GM12891 (cell line): ENCODE results near the gene SERTM1.

Experiments
- PAX5 ChIP-seq: IDR thresholded peaks from 2 replicates; pipeline ENCODE4 v1.6.1; 2011; ENCODE audit warnings: low read length, moderate library complexity, mild to moderate bottlenecking; ENCODE audit not compliant: insufficient read depth, severe bottlenecking
- POLR2A ChIP-seq: IDR thresholded peaks from 2 replicates; pipeline ENCODE4 v1.6.1; 2011; ENCODE audit warnings: low read depth, low read length, control low read depth
- POLR2AphosphoS5 ChIP-seq: IDR thresholded peaks from 2 replicates; pipeline ENCODE4 v1.6.1; 2011; ENCODE audit warnings: low read depth, low read length, control low read depth
- SPI1 ChIP-seq: IDR thresholded peaks from 2 replicates; pipeline ENCODE4 v1.6.1; 2011; ENCODE audit warnings: low read depth, low read length, control low read depth
- TAF1 ChIP-seq: IDR thresholded peaks from 2 replicates; pipeline ENCODE4 v1.6.1; 2011; ENCODE audit warnings: low read depth, low read length, control low read depth

DNA sequence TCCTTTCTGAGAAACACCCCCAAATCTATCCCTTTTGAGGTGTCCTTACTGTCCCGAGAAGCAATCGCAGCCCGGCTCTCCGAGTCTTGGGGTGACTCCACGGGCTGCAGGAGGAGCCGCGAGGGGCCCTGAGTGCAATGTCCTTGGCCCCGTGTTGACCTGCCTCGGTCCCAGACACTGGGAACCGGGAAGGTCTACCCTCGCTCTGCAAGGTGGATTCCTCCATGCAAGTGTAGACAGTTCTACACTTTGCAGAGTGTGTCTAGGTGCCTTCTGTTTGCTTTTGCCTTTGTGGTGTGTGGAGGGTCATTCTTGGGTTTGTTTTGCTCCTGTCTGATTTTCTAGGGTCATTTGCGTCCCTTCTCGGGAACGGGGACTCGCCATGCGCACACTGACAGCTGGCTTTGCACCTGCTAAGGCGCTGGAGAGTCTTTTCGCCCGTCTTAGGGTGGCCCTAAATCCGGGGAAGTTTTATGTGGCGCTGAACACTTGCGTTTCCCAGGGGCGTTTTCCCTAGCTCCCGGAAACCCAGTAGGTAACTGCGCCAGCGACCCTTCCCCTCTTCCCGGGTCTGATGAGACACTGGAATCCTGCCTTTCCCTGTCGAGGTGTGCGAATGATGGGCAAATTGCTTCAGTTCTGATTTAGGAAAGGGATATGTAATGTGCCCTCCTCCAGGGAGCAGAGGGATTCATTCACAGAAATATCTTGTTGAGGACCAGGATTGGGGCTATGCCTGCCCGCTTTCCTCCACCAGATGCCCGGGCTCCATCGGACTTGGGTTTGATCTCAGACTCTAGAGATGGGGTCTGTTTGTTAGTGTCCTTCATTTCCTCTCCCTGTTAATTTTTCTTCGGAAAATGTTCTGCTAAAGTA is 755 bp downstream of the SERTM1 start:
- TF ChIP-seq TAF1 (no peak), POLR2A (no peak), POLR2AphosphoS5 (no peak), PAX5 (no peak), SPI1 (no peak)
